Activated T-cell treated with anti-CD3 and anti-CD28 coated beads for 48 hours (primary cell): ENCODE data around the gene MEGF8.
"Not testable (repeated sequence)": the region's sequence is repeated elsewhere in the genome, so short reads cannot be mapped to it uniquely, and the experiment has no call there.

ENCODE experiments used
- DNase-seq: peaks from one replicate; pipeline ENCODE4 v3.0.0-alpha.2; 2020; ENCODE audit warnings: low read depth

The MEGF8 gene

GRCh38 chr19:42333018-42333417, 7.6 kb downstream of the MEGF8 start:
- DNase-seq = no peak

- DNase-seq = no peak
These were observed 8.7 kb downstream of the MEGF8 start for GRCh38 chr19:42333975-42334696.

- DNase-seq = no peak
These were observed 9.4 kb downstream of the MEGF8 start for GRCh38 chr19:42334697-42335373.

GRCh38 chr19:42335374-42335936, 10.0 kb downstream of the MEGF8 start:
- DNase-seq = no peak

- no peak for DNase-seq
These were observed 10.5 kb downstream of the MEGF8 start for GRCh38 chr19:42335971-42336370.

GRCh38 chr19:42339126-42339860, 13.9 kb downstream of the MEGF8 start:
- not testable (repeated sequence) for DNase-seq

- DNase-seq = not testable (repeated sequence)
These were observed 14.5 kb downstream of the MEGF8 start for GRCh38 chr19:42339922-42340321.

GRCh38 chr19:42343344-42344110, 18.1 kb downstream of the MEGF8 start:
- no peak for DNase-seq

- DNase-seq = no peak
These were observed 19.0 kb downstream of the MEGF8 start for GRCh38 chr19:42344336-42344893.

- no peak for DNase-seq
These were observed 19.9 kb downstream of the MEGF8 start for GRCh38 chr19:42345191-42345812.

- no peak for DNase-seq
These were observed 22.8 kb downstream of the MEGF8 start for GRCh38 chr19:42348211-42348610.

GRCh38 chr19:42349378-42350107, 24.1 kb downstream of the MEGF8 start:
- no peak for DNase-seq

GRCh38 chr19:42350417-42350816, 25.0 kb downstream of the MEGF8 start:
- no peak for DNase-seq

- no peak for DNase-seq
These were observed 25.8 kb downstream of the MEGF8 start for GRCh38 chr19:42351079-42351735.

GRCh38 chr19:42352301-42353259, 27.1 kb downstream of the MEGF8 start:
- no peak for DNase-seq

GRCh38 chr19:42353341-42354015, 28.0 kb downstream of the MEGF8 start:
- DNase-seq = no peak

- DNase-seq = no peak
These were observed 30.5 kb downstream of the MEGF8 start for GRCh38 chr19:42355896-42356295.

GRCh38 chr19:42356686-42357085, 31.3 kb downstream of the MEGF8 start:
- DNase-seq = no peak
